Measurements from ENCODE around the gene CLEC4C. TPM values are rescaled to one million over a fixed set of nuclear protein-coding genes. Genes with fewer than 3 reads are reported as not detected.
"Not testable (repeated sequence)": the region's sequence is repeated elsewhere in the genome, so short reads cannot be mapped to it uniquely, and the experiment has no call there.

CLEC4C gene
- total RNA-seq, 1 experiment from 2014 or later, result not detected

- DNase-seq (ENCODE audit: low read depth, low spot score) (no peak), ATAC-seq (no peak)
- in situ Hi-C loops (cut with HindIII; ENCODE audit: low pct_unique_long_range_greater_than_20kb, low sequenced_read_pairs) (no loop called here), intact Hi-C loops (cut with micrococcal nuclease; ENCODE audit: unreplicated experiment) (no loop called here)
- Histone ChIP-seq H3K36me3 (ENCODE audit: control insufficient read depth, insufficient read depth, low read length) (no peaks in the 10 kb centered on the region), H3K27me3 (ENCODE audit: control insufficient read depth, insufficient read depth, low read length) (no peaks in the 10 kb centered on the region), H3K4me3 (ENCODE audit: low read depth in 2 of 2, low read length in 2 of 2) (no peak overlapping the region), H3K9me3 (ENCODE audit: control insufficient read depth, insufficient read depth, low read depth, low read length) (no peaks in the 10 kb centered on the region), H3K4me1 (ENCODE audit: control insufficient read depth, insufficient read depth, low read length) (no peaks in the 10 kb centered on the region), H3K27ac (ENCODE audit: low read length) (no peak overlapping the region)
- TF ChIP-seq SIN3A (IDR thresholded peaks at IDR 0.05; ENCODE audit: borderline replicate concordance, insufficient read depth, low read depth, low read length) (no peak), TCF7L2 (IDR thresholded peaks at IDR 0.05; ENCODE audit: low read depth, low read length) (no peak), CTCF (IDR thresholded peaks at IDR 0.05) (no peak), REST (IDR thresholded peaks at IDR 0.05; ENCODE audit: insufficient read depth in 1 of 2, low read depth in 2 of 2, low read length in 1 of 2) (no peak), POLR2AphosphoS5 (IDR thresholded peaks at IDR 0.05; ENCODE audit: low read depth, low read length) (no peak)
- BruUV-seq (replicated peaks), result no TSS peak
- CTCF ChIA-PET, result no interaction called here
- POLR2A ChIA-PET, result no interaction called here
Measured at GRCh38 chr12:7731486-7731885, 15.7 kb downstream of the CLEC4C start.

DNA sequence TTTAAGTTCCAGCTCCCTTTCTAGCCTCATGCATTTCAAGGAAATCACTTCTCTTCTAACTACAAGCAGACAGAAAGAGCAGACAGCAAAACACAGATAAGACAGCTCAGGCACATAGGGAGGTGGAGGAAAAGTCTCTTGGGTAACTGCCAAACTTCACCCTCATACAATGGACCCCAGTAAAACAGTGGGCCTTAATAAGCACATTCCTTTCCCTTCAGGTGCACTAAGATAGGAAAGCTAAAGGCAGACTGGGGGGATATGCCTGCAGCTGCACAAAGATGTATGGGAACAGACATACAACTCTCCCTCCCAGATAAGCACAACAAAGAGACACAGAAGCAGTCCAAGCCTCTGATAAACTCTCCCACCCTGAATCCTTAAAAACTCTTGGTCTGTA, 16.2 kb downstream of the CLEC4C start:
- H3K27me3 ChIP-seq (ENCODE audit: control insufficient read depth, insufficient read depth, low read length); H3K4me1 ChIP-seq (ENCODE audit: control insufficient read depth, insufficient read depth, low read length); H3K27ac ChIP-seq (ENCODE audit: low read length); intact Hi-C loops (cut with micrococcal nuclease; ENCODE audit: unreplicated experiment); H3K4me3 ChIP-seq (ENCODE audit: low read depth in 2 of 2, low read length in 2 of 2); H3K9me3 ChIP-seq (ENCODE audit: control insufficient read depth, insufficient read depth, low read depth, low read length); in situ Hi-C loops (cut with HindIII; ENCODE audit: low pct_unique_long_range_greater_than_20kb, low sequenced_read_pairs); ATAC-seq; DNase-seq (ENCODE audit: low read depth, low spot score); BruUV-seq (replicated peaks); CTCF ChIA-PET; H3K36me3 ChIP-seq (ENCODE audit: control insufficient read depth, insufficient read depth, low read length); POLR2A ChIA-PET: not testable (repeated sequence)

GRCh38 chr12:7729746-7730145, 17.4 kb downstream of the CLEC4C start:
- H3K4me1 ChIP-seq (ENCODE audit: control insufficient read depth, insufficient read depth, low read length), result no peaks in the 10 kb centered on the region
- intact Hi-C loops (cut with micrococcal nuclease; ENCODE audit: unreplicated experiment) (no loop called here), in situ Hi-C loops (cut with HindIII; ENCODE audit: low pct_unique_long_range_greater_than_20kb, low sequenced_read_pairs) (no loop called here)
- no peaks in the 10 kb centered on the region for H3K27me3 ChIP-seq (ENCODE audit: control insufficient read depth, insufficient read depth, low read length)
- ChIA-PET CTCF (no interaction called here), POLR2A (no interaction called here)
- no peaks in the 10 kb centered on the region for H3K36me3 ChIP-seq (ENCODE audit: control insufficient read depth, insufficient read depth, low read length)
- TF ChIP-seq CTCF (IDR thresholded peaks at IDR 0.05) (no peak), TCF7L2 (IDR thresholded peaks at IDR 0.05; ENCODE audit: low read depth, low read length) (no peak), POLR2AphosphoS5 (IDR thresholded peaks at IDR 0.05; ENCODE audit: low read depth, low read length) (no peak), REST (IDR thresholded peaks at IDR 0.05; ENCODE audit: insufficient read depth in 1 of 2, low read depth in 2 of 2, low read length in 1 of 2) (no peak), SIN3A (IDR thresholded peaks at IDR 0.05; ENCODE audit: borderline replicate concordance, insufficient read depth, low read depth, low read length) (no peak)
- H3K9me3 ChIP-seq (ENCODE audit: control insufficient read depth, insufficient read depth, low read depth, low read length), result no peaks in the 10 kb centered on the region
- no peak overlapping the region for H3K4me3 ChIP-seq (ENCODE audit: low read depth in 2 of 2, low read length in 2 of 2)
- no peak for DNase-seq (ENCODE audit: low read depth, low spot score)
- BruUV-seq (replicated peaks), result no TSS peak
- no peak for ATAC-seq
- H3K27ac ChIP-seq (ENCODE audit: low read length), result no peak overlapping the region
